SK-N-SH (cell line): ENCODE data around the gene MYO18B. TPM values are rescaled to one million over a fixed set of nuclear protein-coding genes. Genes with fewer than 3 reads are reported as not detected.

Experiments used
- CTCF ChIA-PET: fragments of 300-600, 350-600 bp; formaldehyde crosslinking; extraction: SDS; loops from one replicate; lab custom pipeline; 2021; lab: Yijun Ruan, JAX
- POLR2A ChIA-PET: fragments of 350-600 bp; sonication (Branson Sonifier 250); formaldehyde crosslinking; extraction: SDS; loops from one replicate; lab custom pipeline; 2020; ENCODE audit warnings: antibody characterized with exemption, inconsistent platforms; lab: Yijun Ruan, JAX
- DNase-seq: peaks from one replicate; pipeline ENCODE4 v3.0.0; 2012
- H2AFZ ChIP-seq: fragments of 200-600 bp; sonication (generic); 2 replicates; pipeline ENCODE4 v1.8.1; 2016; ENCODE audit warnings: antibody characterized with exemption, mild to moderate bottlenecking, low read depth
- H3F3A ChIP-seq: fragments of 200-600 bp; sonication (generic); replicated peaks from 2 replicates; pipeline ENCODE3; 2016; ENCODE audit warnings: antibody characterized with exemption, mild to moderate bottlenecking; ENCODE audit not compliant: insufficient read depth
- H3K27ac ChIP-seq, 2 experiments: fragments of 200-500 bp in 1 of 2; fragments of 200-600 bp in 1 of 2; sonication (Bioruptor generic) in 1 of 2; sonication (generic), shearing (Covaris generic) in 1 of 2; 2 replicates each; pipeline versions ENCODE4 v1.5.1 to v1.6.1; 2014 to 2016; ENCODE audit warnings: low read depth in 2 of 2, inconsistent platforms in 1 of 2, low read length in 1 of 2, mild to moderate bottlenecking in 1 of 2, mixed read lengths in 1 of 2
- H3K27me3 ChIP-seq: fragments of 200-600 bp; sonication (generic), shearing (Covaris generic); 2 replicates; pipeline ENCODE4 v1.6.1; 2016; ENCODE audit warnings: mixed run types; ENCODE audit not compliant: insufficient read depth
- H3K36me3 ChIP-seq, 2 experiments: fragments of 200-500 bp in 1 of 2; fragments of 200-600 bp in 1 of 2; sonication (Bioruptor generic) in 1 of 2; sonication (generic) in 1 of 2; replicated peaks in 1 of 2; 2 replicates each; pipeline versions ENCODE3 to v1.5.1; 2014 to 2016; ENCODE audit warnings: low read length in 1 of 2, mild to moderate bottlenecking in 1 of 2; ENCODE audit not compliant: insufficient read depth in 2 of 2, control insufficient read depth in 1 of 2
- H3K4me1 ChIP-seq, 2 experiments: fragments of 200-500 bp in 1 of 2; fragments of 200-600 bp in 1 of 2; sonication (Bioruptor generic) in 1 of 2; sonication (generic), shearing (Covaris generic) in 1 of 2; 2 replicates each; pipeline versions ENCODE4 v1.5.1 to v1.6.1; 2014 to 2016; ENCODE audit warnings: low read depth in 1 of 2, low read length in 1 of 2, mixed run types in 1 of 2; ENCODE audit not compliant: insufficient read depth in 2 of 2, control insufficient read depth in 1 of 2
- H3K4me2 ChIP-seq: fragments of 200-600 bp; sonication (generic), shearing (Covaris generic); 2 replicates; pipeline ENCODE4 v1.6.1; 2017; ENCODE audit warnings: mixed run types
- H3K4me3 ChIP-seq, 2 experiments: fragments of 200-500 bp in 1 of 2; fragments of 200-600 bp in 1 of 2; sonication (Bioruptor generic) in 1 of 2; sonication (generic), shearing (Covaris generic) in 1 of 2; 2 replicates each; pipeline versions ENCODE4 v1.5.1 to v1.8.1; 2014 to 2016; ENCODE audit warnings: low read depth in 2 of 2, inconsistent platforms in 1 of 2, low read length in 1 of 2, mild to moderate bottlenecking in 1 of 2, mixed read lengths in 1 of 2, moderate library complexity in 1 of 2
- H3K79me2 ChIP-seq: fragments of 200-600 bp; sonication (generic); 2 replicates; pipeline ENCODE4 v1.8.1; 2017; ENCODE audit warnings: mild to moderate bottlenecking; ENCODE audit not compliant: insufficient read depth
- H3K9ac ChIP-seq: fragments of 200-600 bp; sonication (generic); 2 replicates; pipeline ENCODE4 v1.6.1; 2017; ENCODE audit warnings: mixed run types
- H3K9me2 ChIP-seq: fragments of 200-600 bp; sonication (generic); 2 replicates; pipeline ENCODE4 v1.6.1; 2017; ENCODE audit warnings: mixed run types
- H3K9me3 ChIP-seq: fragments of 200-600 bp; sonication (generic); 2 replicates; pipeline ENCODE4 v1.6.1; 2017; ENCODE audit warnings: mixed run types, mild to moderate bottlenecking, moderate library complexity
- H4K20me1 ChIP-seq: fragments of 200-600 bp; sonication (generic); 2 replicates; pipeline ENCODE4 v1.6.1; 2017; ENCODE audit warnings: mild to moderate bottlenecking, mixed run types; ENCODE audit not compliant: insufficient read depth
- CHD2 ChIP-seq: fragments of 150-350 bp; IDR thresholded peaks from 2 replicates; pipeline ENCODE4 v1.6.1; 2018; ENCODE audit warnings: low read length; ENCODE audit not compliant: partially characterized antibody
- EP300 ChIP-seq, 2 experiments: IDR thresholded peaks; 2 replicates each; pipeline versions ENCODE4 v1.4.0 to v1.6.1; 2012; ENCODE audit warnings: borderline replicate concordance in 1 of 2, low read depth in 1 of 2, low read length in 1 of 2
- FOSL2 ChIP-seq: IDR thresholded peaks from 2 replicates; pipeline ENCODE4 v1.4.0; 2012; ENCODE audit warnings: low read depth, mild to moderate bottlenecking, moderate library complexity, borderline replicate concordance
- FOXJ3 ChIP-seq: sonication (generic); formaldehyde crosslinking; IDR thresholded peaks from 2 replicates; pipeline ENCODE4 v1.5.1; 2020; ENCODE audit warnings: mild to moderate bottlenecking, missing genetic modification reagents
- FOXM1 ChIP-seq: IDR thresholded peaks from 2 replicates; pipeline ENCODE4 v1.4.0; 2012; ENCODE audit warnings: low read depth, mild to moderate bottlenecking
- GATA2 ChIP-seq: sonication (generic); formaldehyde crosslinking; IDR thresholded peaks from 2 replicates; pipeline ENCODE4 v1.5.0; 2020; ENCODE audit warnings: mild to moderate bottlenecking, missing genetic modification reagents
- IRF3 ChIP-seq: fragments of 150-350 bp; IDR thresholded peaks from 2 replicates; pipeline ENCODE4 v1.6.1; 2016; ENCODE audit warnings: mild to moderate bottlenecking, low read depth, low read length
- JUND ChIP-seq: IDR thresholded peaks from 2 replicates; pipeline ENCODE4 v1.4.0; 2012
- MEF2A ChIP-seq: IDR thresholded peaks from 2 replicates; pipeline ENCODE4 v1.4.0; 2012; ENCODE audit warnings: low read depth, borderline replicate concordance
- NRF1 ChIP-seq: IDR thresholded peaks from 2 replicates; pipeline ENCODE4 v1.6.1; 2012; ENCODE audit warnings: low read depth, mild to moderate bottlenecking, low read length
- POLR2AphosphoS5 ChIP-seq: IDR thresholded peaks from 2 replicates; pipeline ENCODE4 v1.6.1; 2012; ENCODE audit warnings: low read depth, low read length
- RAD21 ChIP-seq: IDR thresholded peaks from 2 replicates; pipeline ENCODE4 v1.6.1; 2012; ENCODE audit warnings: mild to moderate bottlenecking, low read length
- RCOR1 ChIP-seq: fragments of 150-350 bp; IDR thresholded peaks from 2 replicates; pipeline ENCODE4 v1.6.1; 2017; ENCODE audit warnings: antibody characterized with exemption, low read length
- REST ChIP-seq: IDR thresholded peaks from 2 replicates; pipeline ENCODE4 v1.6.1; 2012; ENCODE audit warnings: mild to moderate bottlenecking, low read depth, low read length, moderate library complexity
- SIN3A ChIP-seq: IDR thresholded peaks from 2 replicates; pipeline ENCODE4 v1.6.1; 2012; ENCODE audit warnings: low read depth, mild to moderate bottlenecking, low read length, moderate library complexity, borderline replicate concordance
- SMC3 ChIP-seq: IDR thresholded peaks from 2 replicates; pipeline ENCODE4 v1.6.1; 2012; ENCODE audit warnings: low read depth, low read length, improper control_type of control experiment
- TAF1 ChIP-seq: IDR thresholded peaks from 2 replicates; pipeline ENCODE4 v1.6.1; 2012; ENCODE audit warnings: low read depth, mild to moderate bottlenecking, low read length, moderate library complexity, borderline replicate concordance
- TEAD4 ChIP-seq: IDR thresholded peaks from 2 replicates; pipeline ENCODE4 v1.4.0; 2012; ENCODE audit warnings: mild to moderate bottlenecking, borderline replicate concordance; ENCODE audit not compliant: insufficient read depth
- YY1 ChIP-seq: IDR thresholded peaks from 2 replicates; pipeline ENCODE4 v1.4.0; 2012; ENCODE audit warnings: low read depth, mild to moderate bottlenecking
- WGBS: methylation state at CpG from one replicate; pipeline ENCODE4 v1.1.6; 2017; ENCODE audit warnings: low lambda C conversion rate; 5-methylcytosine and 5-hydroxymethylcytosine counted together
- polyA plus RNA-seq, 3 experiments: library from polyadenylated mRNA; depleted of rRNA; stranded (reverse); fragments of >200 nt; gene quantifications; 2 replicates each; pipeline ENCODE4 v1.2.3, GENCODE V29; 2012
- TF ChIP-seq, protein P1 (sequence below): IDR thresholded peaks from 2 replicates; pipeline ENCODE4; 2012
- TF ChIP-seq, protein P2 (sequence below): IDR thresholded peaks from 2 replicates; pipeline ENCODE4 v1.4.0; 2012; ENCODE audit warnings: low read depth, borderline replicate concordance

The MYO18B gene
- polyA plus RNA-seq, 1 of the 3 experiments (the other 2 are of a cell fraction) = 0.05 TPM

- TF ChIP-seq SIN3A = no peak
- TF ChIP-seq, all 33 proteins: peak for 0
Measured at GRCh38 chr22:25930083-25930482, 188.1 kb downstream of the MYO18B start (continued).

GRCh38 chr22:25930788-25931310, 188.9 kb downstream of the MYO18B start:
- H3K4me1 ChIP-seq = peaks cover 0 to 21% of the 10 kb centered on the region in 2 experiments; a peak in 2 of 4 replicates
- DNase-seq = no peak
- H3K9ac ChIP-seq = no peak overlapping the region
- no peaks in the 10 kb centered on the region for H3K9me2 ChIP-seq
- TF ChIP-seq GATA2 (CRISPR knock-in tag) (no peak), FOXM1 (no peak), NRF1 (no peak), REST (no peak), EP300 (IDR thresholded peaks at IDR 0.05; ENCODE audit: borderline replicate concordance in 1 of 2, low read depth in 1 of 2, low read length in 1 of 2) (no peak), FOSL2 (no peak), IRF3 (no peak), TAF1 (no peak), TEAD4 (no peak), MEF2A (no peak), YY1 (no peak), CHD2 (no peak), POLR2AphosphoS5 (no peak), SMC3 (no peak), JUND (no peak), RCOR1 (no peak), FOXJ3 (CRISPR knock-in tag) (no peak), RAD21 (no peak)
- TF ChIP-seq, protein P1, sequence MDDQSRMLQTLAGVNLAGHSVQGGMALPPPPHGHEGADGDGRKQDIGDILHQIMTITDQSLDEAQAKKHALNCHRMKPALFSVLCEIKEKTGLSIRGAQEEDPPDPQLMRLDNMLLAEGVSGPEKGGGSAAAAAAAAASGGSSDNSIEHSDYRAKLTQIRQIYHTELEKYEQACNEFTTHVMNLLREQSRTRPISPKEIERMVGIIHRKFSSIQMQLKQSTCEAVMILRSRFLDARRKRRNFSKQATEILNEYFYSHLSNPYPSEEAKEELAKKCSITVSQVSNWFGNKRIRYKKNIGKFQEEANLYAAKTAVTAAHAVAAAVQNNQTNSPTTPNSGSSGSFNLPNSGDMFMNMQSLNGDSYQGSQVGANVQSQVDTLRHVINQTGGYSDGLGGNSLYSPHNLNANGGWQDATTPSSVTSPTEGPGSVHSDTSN = no peak
- TF ChIP-seq, protein P2, sequence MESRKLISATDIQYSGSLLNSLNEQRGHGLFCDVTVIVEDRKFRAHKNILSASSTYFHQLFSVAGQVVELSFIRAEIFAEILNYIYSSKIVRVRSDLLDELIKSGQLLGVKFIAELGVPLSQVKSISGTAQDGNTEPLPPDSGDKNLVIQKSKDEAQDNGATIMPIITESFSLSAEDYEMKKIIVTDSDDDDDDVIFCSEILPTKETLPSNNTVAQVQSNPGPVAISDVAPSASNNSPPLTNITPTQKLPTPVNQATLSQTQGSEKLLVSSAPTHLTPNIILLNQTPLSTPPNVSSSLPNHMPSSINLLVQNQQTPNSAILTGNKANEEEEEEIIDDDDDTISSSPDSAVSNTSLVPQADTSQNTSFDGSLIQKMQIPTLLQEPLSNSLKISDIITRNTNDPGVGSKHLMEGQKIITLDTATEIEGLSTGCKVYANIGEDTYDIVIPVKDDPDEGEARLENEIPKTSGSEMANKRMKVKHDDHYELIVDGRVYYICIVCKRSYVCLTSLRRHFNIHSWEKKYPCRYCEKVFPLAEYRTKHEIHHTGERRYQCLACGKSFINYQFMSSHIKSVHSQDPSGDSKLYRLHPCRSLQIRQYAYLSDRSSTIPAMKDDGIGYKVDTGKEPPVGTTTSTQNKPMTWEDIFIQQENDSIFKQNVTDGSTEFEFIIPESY = no peak
- no peak overlapping the region for H3K4me2 ChIP-seq
- CTCF ChIA-PET = no interaction called here
- 22% methylated on average over 7 of the region's 7 CpGs for WGBS
- H3K27ac ChIP-seq = no peak overlapping the region
- H3K27me3 ChIP-seq = no peaks in the 10 kb centered on the region
- H3K79me2 ChIP-seq = no peaks in the 10 kb centered on the region
- no peak overlapping the region for H3K4me3 ChIP-seq
- no peak overlapping the region for H2AFZ ChIP-seq
- H3K36me3 ChIP-seq = no peaks in the 10 kb centered on the region
- H4K20me1 ChIP-seq = no peaks in the 10 kb centered on the region
- H3K9me3 ChIP-seq = no peaks in the 10 kb centered on the region
- no peaks in the 10 kb centered on the region for H3F3A ChIP-seq
- POLR2A ChIA-PET = no interaction called here
